Measurements from ENCODE around the gene KIF17. TPM values are rescaled to one million over a fixed set of nuclear protein-coding genes. Genes with fewer than 3 reads are reported as not detected.

KIF17 gene
- total and polyA plus RNA-seq, 2 of the 8 experiments (the other 6 are each of a cell fraction or from before 2014, with no cell fraction given): 6.9 to 10.4 TPM

GRCh38 chr1:20658166-20658915, 59.5 kb downstream of the KIF17 start:
- H3K9ac ChIP-seq (replicated peaks in 1 of 4; ENCODE audit: extremely low read depth in 1 of 4, low read depth in 3 of 4, low read length in 3 of 4): no peak overlapping the region

More at GRCh38 chr1:20658166-20658915, 59.5 kb downstream of the KIF17 start:
- Histone ChIP-seq H2BK12ac (ENCODE audit: low read depth, low read length) (no peak overlapping the region), H4K20me1 (replicated peaks in 1 of 2; ENCODE audit: control insufficient read depth in 1 of 2, insufficient read depth in 2 of 2, low read length in 2 of 2) (peaks cover 6 to 24% of the 10 kb centered on the region in 2 experiments), H2BK120ac (replicated peaks; ENCODE audit: low read depth, low read length) (no peak overlapping the region), H3K18ac (ENCODE audit: extremely low read depth, low read length) (no peak overlapping the region), H3K79me2 (ENCODE audit: control insufficient read depth in 1 of 2, insufficient read depth in 2 of 2, low read length in 2 of 2) (peaks cover 9 to 49% of the 10 kb centered on the region in 2 experiments), H3K27me3 (replicated peaks in 1 of 4; ENCODE audit: control insufficient read depth in 3 of 4, extremely low read depth in 1 of 4, insufficient read depth in 3 of 4, low read length in 3 of 4) (no peaks in the 10 kb centered on the region), H3K4me3 (ENCODE audit: extremely low read depth in 1 of 4, insufficient read depth in 2 of 4, low read depth in 3 of 4, low read length in 4 of 4) (no peak overlapping the region), H3K4me2 (ENCODE audit: insufficient read depth in 1 of 2, low read depth in 2 of 2, low read length in 2 of 2) (no peak overlapping the region), H2BK15ac (ENCODE audit: low read length) (no peak overlapping the region), H3K9me3 (ENCODE audit: insufficient read depth in 2 of 2, low read depth in 1 of 2, low read length in 1 of 2) (no peaks in the 10 kb centered on the region), H2BK20ac (ENCODE audit: low read length) (no peak overlapping the region), H3K36me3 (ENCODE audit: control insufficient read depth in 2 of 4, insufficient read depth in 4 of 4, low read length in 3 of 4) (peaks cover 15 to 45% (median 38%) of the 10 kb centered on the region in 4 experiments), H2AK5ac (ENCODE audit: low read depth, low read length) (no peak overlapping the region), H3K56ac (replicated peaks; ENCODE audit: insufficient read length, low read depth, low read length) (no peak overlapping the region), H3K23ac (ENCODE audit: insufficient read length) (no peak overlapping the region), H4K91ac (replicated peaks; ENCODE audit: insufficient read length, low read length) (no peak overlapping the region), H2BK5ac (ENCODE audit: low read depth, low read length) (no peak overlapping the region), H4K8ac (ENCODE audit: extremely low read depth, insufficient read depth, low read length) (no peak overlapping the region), H3K79me1 (ENCODE audit: low read depth, low read length) (peaks cover 10% of the 10 kb centered on the region), H3K23me2 (ENCODE audit: low read depth, low read length) (peaks cover 12% of the 10 kb centered on the region), H2AFZ (ENCODE audit: low read length) (no peak overlapping the region), H3K27ac (ENCODE audit: low read depth, low read length) (no peak overlapping the region), H3K14ac (ENCODE audit: insufficient read length) (no peak overlapping the region), H3K4me1 (replicated peaks in 1 of 4; ENCODE audit: control insufficient read depth in 3 of 4, insufficient read depth in 4 of 4, low read length in 3 of 4) (peaks cover 0 to 9% (median 4%) of the 10 kb centered on the region in 4 experiments; a peak in 4 of 7 replicates), H4K5ac (ENCODE audit: insufficient read length, low read depth, low read length) (no peak overlapping the region), H3K4ac (replicated peaks; ENCODE audit: insufficient read length, low read depth, low read length) (no peak overlapping the region)
- ChIA-PET POLR2A (ENCODE audit: partially characterized antibody) (interaction anchor here (1.0 kb wide), 1 partner anchor 8 kb away, joined by 3 read pairs; no protein-coding TSS in a partner anchor), CTCF (ENCODE audit: partially characterized antibody) (interaction anchor here (0.5 to 1.9 kb wide), 5 partner anchors 9 to 92 kb away, joined by 3 to 4 read pairs (median 4); no protein-coding TSS in a partner anchor)
- DNase-seq (ENCODE audit: low read depth in 1 of 2, low spot score in 2 of 2) (no peak), FAIRE-seq (no peak)
- TF ChIP-seq CEBPB (IDR thresholded peaks at IDR 0.05; ENCODE audit: low read depth, low read length) (no peak), CREB1 (IDR thresholded peaks at IDR 0.05) (no peak), PHF8 (conservative IDR thresholded peaks at IDR 0.05; ENCODE audit: low read depth, low read length) (no peak), KDM4A (IDR thresholded peaks at IDR 0.05; ENCODE audit: low read depth, low read length, severe bottlenecking) (no peak), NANOG (IDR thresholded peaks at IDR 0.05; ENCODE audit: insufficient read depth, low read depth, low read length, poor library complexity, severe bottlenecking) (no peak), RFX5 (IDR thresholded peaks at IDR 0.05; ENCODE audit: borderline replicate concordance, low read depth, low read length) (no peak)
- 94% methylated on average over 15 of the region's 16 CpGs; no CpG with 5 or more reads in 1 of the 2 experiments for WGBS, 2 experiments (ENCODE audit: extremely low coverage in 1 of 2, insufficient coverage in 1 of 2, insufficient read length in 1 of 2, insufficient replicate concordance in 2 of 2, low coverage in 1 of 2, low lambda C conversion rate in 2 of 2, missing lambda C conversion rate in 1 of 2)
